Activated CD4-positive, alpha-beta T cell treated with anti-CD3 and anti-CD28 coated beads, Interleukin-2, Interleukin-4, amounts not matched to agents 100 ng/mL and 50 ng/mL, durations not matched to agents 16 hours and 8 hours (primary cell): Measurements from ENCODE around the gene SLC6A7.
A peak's percentile ranks its signal among the peaks of the same experiment; 100 is the strongest.

Experiments
- DNase-seq: peaks from one replicate; pipeline ENCODE4 v3.0.0-alpha.2; 2020; ENCODE audit warnings: low spot score

The SLC6A7 gene

DNA sequence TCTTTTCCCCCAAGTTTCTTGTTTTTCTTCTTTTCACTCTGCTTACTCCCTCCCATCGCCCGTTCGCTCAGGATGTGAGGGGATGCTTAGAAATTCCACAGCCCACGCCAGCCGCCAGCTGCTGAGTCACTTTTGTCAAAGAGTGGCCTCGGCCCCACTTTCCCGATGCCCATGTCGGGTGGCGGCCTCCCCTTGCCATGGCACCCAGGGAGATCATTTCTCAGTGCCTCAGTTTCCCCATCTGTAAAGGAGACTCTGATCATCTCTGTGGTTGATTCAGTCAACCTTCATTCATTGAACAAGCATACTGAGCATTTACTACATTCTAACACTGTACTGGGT, 33.9 kb upstream of the SLC6A7 start:
- DNase-seq: no peak

DNA sequence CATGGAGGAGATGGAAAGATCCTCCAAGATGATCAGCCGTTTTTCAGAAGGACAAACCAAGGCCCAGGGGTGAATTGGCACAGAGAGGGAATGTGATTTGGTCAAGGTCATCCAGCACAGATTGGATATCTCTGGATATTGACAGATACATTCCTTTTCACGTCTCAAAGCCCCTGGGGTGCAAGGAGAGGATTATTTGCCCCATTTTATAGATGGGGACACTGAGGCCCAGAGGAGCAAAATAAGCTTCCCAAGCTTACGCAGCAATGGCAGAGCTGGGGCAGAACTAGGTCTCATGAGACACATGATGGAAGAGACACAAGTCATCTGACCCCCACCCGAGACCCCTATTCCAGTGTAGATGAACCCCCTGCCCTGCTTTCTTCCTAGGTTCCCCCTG, 33.3 kb upstream of the SLC6A7 start:
- no peak for DNase-seq

DNA sequence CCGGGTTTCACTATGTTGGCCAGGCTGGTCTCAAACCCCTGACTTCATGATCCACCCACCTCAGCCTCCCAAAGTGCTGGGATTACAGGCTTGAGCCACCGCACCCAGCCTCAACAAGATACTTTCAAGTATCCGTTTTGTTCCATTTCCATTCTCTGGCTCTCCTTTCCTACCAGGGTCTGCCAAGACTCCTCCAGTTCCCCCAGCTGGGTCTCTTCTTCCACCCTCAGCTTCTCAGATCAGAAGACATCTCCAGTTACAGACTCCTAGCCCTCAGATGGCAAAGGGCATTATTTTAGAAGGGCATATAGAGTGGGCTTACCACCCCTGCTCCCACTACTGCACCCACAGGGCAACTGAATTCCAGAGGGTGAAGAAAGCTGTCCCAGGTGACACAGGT, 32.7 kb upstream of the SLC6A7 start:
- DNase-seq: no peak

DNA sequence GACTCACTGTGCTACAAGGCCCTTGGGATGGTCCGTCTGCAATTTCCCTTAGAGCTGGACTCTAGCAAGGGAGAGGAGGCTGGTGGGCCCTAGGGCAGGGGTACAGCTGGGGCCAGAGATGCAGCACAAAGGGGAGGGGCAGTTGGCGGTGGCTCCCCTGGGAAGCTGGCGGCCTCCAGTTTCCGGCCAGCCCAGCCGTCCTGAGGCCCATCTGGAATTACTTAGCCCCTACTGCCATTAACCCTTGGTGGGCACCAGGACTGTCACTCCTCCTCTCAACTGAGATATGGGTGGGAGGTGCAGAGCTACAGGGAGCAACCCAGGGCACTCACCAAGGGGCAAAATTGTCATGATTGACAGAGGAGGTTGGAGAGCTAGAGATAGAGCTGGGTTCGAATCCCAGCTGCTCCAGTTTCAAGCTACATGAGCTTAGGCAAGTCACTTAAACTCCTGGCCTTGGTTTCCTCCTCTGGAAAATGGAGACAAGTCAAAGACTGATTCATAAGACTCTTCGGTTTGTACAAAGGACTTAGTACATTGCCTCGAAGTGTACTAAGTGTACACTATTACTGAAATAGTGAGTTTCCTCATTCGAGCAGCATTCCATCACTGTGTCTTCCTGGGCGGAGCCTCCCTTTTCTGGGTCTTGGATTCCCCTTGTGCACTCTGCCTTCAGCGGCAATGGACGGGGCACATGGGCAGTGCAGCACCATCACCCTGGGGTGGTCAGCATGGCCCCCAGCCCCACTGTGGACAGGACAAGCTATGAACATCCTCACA, 31.5 kb upstream of the SLC6A7 start:
- no peak for DNase-seq

DNA sequence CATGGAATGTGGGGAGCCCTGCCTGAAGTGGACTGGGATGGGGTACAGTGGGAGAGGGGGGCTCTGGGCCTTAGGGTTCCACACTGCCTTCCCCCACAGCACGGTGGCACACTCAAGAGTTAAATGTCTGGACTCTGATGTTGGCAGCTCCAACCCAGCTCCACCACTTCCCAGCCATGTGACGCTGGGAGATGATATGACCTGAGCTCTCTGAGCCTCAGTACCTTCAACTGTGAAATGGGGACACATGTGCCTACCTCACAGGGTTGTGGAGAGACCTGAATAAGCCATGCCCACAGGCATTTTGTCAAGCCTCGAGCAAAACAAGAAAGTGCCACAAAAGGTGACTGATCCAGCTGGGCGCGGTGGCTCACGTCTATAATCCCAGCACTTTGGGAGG, 30.8 kb upstream of the SLC6A7 start:
- DNase-seq: no peak

DNA sequence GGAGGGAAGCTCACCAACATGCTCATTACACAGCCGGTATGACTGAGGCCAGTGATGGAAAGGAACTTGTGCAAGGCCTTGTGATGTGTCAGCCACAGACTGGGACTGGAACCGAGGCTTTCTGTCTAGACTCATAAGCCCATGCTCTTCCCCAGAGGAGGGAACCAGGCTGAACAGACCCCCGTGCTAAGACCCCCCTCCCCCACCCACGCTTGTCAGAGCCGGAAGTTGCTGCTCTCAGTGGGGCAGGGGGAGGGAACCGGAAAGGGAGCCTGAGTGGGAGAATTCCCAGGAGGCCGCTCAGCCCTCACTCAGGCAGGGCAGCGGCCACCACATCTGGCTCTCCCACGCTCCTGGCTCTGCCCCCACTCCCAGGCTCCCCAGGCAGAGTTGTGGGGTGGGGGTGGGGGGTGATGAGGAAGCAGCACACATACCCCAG, 30.1 kb upstream of the SLC6A7 start:
- no peak for DNase-seq

DNA sequence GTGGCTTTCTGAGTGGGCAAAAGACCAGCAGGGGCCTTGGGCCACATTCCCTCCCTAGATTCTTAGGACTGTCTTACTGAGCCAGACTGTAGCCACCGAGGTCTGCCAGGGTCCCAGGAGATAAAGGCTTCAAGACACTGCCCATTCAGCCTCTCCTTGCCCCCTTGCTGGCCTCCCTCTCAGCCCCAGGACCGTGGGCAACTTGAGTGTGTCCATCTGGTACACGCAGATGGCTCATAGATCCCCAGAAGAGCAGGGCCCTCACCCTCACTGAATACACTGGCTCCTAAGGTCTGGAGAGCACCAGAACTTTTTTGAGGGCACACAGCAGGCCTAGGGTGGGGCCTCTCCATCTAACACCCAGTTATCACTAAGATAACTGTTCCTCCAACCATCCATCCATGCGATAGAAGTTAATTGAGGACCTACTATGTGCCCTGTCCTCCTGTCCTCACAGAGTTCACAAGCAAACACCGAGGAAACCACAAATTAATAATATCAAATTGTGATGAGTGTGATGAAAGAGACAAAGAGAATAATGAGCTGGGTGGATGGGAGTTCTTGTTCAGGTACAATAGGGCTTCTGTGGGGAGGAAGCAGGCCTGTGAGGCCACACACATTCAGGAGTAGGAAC, 29.3 kb upstream of the SLC6A7 start:
- no peak for DNase-seq

DNA sequence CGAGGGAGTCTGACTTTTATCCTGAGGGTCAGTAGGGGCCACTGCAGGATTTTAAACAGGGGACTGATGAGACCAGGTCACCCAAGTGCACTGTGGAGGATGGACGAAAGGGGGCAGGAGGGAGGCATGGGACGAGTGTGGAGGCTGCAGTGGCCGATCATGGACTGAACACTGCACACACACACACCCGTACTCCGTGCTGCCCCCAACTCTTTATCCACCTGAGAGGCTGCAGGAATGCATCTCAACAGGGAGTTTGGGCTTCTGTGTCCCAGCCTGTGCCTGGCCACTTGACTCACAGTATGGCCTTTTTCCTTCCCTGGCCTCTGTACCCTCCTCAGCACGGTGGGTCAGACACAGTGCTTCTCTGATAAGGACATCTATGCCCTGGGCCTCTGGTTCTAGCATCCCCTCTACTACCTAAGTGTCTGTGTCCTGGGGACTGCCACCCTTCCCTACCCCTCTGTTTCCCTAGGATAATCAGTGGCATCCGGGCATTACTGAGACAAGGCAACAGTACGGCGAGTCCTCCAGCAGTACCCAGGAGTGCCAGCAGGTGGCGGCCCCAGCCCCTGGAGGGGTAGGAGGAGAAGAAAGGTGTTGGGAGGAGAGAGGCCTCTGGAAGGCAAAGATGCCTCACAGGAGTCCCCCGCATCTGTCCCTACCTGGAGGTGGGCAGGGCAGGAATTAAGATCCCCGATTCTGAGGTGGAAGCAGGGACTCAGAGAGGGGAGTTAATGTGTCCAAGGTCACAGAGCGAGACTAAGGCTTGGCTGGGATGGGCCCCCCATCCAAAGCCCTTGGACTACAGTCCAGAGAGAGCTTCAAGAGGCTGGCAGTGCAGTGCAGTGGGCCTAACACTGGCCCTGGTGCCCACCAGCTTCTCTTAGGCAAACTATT, 28.4 kb upstream of the SLC6A7 start:
- peak; percentile 72 for DNase-seq

DNA sequence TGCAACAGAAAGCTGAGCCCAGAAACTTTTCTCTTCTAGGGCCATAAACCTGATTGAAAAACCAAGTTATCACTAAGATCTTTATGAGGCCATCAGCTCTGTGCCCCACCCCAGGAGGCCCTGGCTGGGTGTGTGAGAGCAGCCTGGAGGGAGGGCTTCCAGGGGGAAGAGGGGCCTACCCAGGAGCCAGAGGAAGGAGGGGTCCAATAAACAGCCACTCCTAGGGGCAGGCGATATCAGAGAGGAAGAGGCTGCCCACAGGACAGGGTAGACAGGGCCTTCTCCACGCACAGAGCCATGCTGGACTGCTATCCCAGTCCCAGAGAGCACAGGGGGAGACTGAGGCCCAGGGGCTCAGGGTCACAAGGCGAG, 27.7 kb upstream of the SLC6A7 start:
- no peak for DNase-seq

DNA sequence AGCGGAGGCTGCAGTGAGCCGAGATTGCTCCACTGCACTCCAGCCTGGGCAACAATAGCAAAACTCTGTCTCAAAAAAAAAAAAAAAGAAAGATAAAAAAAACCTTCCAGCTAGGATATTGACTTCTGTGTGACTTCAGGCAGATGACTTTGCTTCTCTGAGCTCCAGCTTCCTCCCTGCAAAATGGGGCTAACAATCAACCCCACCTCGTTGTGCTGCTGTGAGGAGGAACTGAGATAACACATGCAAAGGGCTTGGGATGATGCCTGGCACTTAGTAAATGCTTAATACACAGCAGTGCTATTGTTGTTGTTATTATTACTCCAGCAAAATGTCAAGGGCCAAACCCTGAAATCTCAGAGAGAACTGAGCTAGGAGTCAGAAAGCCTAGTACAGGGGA, 26.8 kb upstream of the SLC6A7 start:
- DNase-seq: no peak

DNA sequence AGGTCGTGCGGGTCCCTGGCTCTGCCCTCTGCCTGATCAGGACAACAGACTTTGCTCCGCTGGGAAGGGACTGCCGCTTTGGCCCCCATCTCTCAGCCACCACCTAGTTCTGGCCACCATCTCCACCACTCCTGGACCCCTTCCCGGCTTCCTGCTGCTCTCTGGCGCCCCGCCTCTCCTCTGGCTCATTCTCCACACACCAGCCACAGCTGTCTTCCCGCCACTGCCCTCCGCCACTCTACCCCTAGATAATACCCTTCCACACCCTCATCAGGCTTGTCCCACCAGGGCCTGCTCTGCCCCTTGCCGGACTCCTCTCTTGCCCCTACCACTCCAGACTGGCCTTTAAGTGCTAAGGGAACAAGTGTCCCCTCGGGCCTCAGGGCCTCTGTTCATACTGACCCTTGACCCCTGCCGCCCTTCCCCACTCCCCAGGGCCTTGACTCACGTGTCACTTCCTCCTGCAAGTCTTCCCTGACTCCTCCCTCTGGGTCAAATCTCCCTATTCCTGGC, 26.3 kb upstream of the SLC6A7 start:
- DNase-seq: no peak

DNA sequence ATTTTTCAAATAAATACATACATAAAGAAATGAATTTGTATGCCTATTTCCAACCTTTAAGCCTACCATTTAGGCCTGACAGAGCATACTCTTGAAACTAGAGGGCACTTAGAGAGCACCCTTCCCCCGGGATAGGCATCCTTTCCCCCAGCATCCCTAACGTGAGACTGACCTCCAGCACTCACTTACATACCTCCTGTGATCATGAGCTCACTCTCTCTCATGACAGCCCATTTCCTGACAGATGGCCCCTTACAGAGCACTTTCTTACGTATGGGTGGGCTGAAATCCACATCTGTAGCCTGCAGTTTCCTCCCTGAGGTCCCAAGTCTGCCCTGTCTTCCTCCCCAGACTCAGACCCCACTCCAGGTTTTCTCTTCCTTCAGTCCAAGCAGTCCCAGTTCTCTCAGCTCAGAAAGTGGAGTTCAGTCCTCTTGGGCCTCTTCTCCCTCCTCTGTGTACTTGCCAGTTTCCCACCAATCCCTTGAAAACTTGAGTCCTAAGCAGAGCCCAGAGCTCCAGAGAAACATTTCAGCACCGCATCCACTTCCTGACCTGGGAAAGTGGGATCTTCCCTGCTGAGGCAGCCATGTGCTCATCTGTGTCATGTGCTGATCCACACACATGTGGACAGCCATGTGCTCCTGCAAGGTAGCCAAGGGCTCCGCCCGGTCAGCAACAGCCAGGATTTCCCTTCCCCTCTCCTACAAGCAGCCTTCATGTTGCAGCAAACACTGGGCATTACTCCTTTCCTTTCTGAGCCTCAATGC, 25.5 kb upstream of the SLC6A7 start:
- DNase-seq: no peak

DNA sequence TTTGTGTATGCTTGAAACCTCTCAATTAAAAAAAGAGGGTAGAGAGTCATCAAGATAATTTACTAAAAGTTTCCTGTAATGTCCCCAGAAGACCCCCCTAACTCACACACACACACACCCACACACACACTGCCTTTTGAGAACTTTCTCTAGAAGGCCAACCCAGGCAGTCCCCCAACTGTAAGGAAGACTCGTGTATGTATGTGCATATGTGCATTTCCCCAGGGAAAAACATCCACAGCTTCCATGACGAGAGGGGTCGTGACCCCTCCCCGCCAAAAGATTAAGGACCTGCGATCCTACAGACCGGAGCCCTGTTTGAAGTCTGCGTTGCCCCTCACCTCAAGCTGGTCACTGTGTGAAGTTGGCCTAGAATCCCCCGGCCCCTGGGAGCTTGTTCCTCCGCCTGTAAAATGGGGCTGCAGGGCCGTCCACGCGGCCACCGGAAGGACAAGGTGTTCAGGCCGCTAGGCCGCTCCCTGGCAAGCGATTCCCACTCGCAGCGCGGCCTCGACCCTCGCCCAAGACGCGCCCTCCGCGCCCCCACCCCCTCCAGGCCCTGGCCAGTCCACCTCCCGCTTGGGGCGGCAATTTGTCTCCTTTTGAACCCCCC, 23.7 kb upstream of the SLC6A7 start:
- no peak for DNase-seq

DNA sequence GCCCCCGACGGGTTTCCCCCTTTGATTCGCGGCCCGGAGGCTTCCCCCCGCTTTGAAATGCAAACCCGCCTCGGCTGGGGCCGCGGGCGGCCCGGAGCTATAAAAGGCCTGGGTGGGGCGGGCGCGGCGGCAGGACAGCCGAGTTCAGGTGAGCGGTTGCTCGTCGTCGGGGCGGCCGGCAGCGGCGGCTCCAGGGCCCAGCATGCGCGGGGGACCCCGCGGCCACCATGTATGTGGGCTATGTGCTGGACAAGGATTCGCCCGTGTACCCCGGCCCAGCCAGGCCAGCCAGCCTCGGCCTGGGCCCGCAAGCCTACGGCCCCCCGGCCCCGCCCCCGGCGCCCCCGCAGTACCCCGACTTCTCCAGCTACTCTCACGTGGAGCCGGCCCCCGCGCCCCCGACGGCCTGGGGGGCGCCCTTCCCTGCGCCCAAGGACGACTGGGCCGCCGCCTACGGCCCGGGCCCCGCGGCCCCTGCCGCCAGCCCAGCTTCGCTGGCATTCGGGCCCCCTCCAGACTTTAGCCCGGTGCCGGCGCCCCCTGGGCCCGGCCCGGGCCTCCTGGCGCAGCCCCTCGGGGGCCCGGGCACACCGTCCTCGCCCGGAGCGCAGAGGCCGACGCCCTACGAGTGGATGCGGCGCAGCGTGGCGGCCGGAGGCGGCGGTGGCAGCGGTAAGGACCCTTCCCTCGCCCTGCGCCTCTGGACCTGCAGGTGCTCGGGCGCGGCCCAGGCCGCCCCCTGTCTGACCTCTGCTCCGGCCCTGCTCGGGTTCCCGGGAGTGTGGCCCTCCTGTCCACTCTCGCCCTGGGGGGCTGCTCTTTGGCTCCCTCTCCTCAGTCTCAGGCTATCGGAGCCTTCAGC, 23.0 kb upstream of the SLC6A7 start, which contains the start of gene CDX1:
TSS of gene CDX1 (plus strand) at position 129 of the 862 bp plus-strand sequence. CDS start at position 228, 99 bp downstream.
- no peak for DNase-seq

DNA sequence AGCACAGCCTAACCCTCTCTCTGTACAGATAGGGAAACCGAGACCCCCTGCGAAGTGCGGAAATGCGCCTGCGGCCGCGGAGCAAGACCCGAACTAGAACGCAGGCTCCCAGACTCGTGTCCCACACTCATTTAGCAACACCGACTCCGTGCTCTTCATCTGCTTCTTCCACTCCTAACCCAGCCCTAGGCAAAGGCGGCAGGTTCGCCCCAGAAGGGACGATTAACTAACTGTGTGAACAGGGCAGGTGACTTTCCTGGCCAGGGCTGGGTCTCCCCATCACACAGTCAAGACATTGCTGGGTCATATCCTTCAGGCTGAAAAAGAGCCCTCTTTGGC, 22.4 kb upstream of the SLC6A7 start:
- DNase-seq: no peak

DNA sequence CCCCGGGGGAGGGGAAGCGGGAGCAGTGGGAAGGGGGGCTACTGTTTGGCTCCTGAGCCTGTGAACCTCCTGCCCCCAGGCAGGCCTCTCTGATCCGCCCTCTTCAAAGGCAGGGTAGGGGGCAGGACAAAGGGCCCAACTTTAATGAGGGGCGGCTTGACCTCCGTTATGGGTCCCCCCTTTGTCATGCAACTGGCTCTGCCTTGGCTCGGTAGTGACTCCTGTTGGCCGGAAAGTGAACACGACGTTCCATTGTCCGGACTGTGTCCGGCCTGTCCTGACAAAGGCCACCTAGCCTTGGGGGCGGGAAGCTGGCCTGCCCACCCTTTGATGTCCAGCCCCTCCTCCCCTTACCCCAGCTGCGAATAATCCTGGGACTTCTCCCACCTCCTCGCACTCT, 22.0 kb upstream of the SLC6A7 start:
- no peak for DNase-seq

DNA sequence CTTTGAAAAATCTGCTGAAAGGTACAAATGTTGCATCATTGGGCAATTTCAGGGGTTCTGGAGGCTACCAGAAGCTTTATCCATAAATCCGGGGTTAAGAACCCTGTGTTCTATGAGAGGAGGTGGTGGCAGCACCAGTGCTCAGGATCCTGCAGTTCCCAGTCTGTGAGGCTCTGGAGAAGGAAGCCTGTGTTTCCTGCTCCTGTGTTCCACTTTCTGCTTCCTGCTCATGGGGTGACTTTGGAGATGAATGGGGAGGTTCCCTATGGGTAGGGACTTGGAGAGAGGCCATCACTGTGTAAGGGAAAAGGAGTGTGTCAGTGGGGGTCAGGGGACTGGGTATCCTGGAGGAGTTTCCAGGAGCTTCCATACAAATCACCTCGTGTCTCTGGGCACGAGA, 21.0 kb upstream of the SLC6A7 start:
- DNase-seq: no peak

DNA sequence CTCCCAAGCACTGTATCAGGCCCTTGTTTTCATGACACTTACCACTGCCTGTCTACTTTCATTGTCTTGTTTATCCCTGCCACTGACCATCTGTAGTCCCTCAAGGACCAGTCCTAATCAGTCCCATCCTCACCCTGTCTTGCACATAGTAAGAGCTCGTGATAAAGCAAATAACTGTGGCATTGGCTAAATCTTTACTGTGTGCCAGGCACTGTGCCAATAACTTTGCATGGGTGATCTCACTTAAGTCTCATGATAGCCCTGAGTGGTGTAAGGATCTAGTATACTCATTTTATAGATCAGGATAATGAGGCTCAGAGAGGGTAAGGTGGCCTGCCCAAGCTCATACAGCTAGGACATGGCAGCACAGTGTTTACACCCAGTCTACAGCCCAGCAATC, 17.7 kb upstream of the SLC6A7 start:
- no peak for DNase-seq

DNA sequence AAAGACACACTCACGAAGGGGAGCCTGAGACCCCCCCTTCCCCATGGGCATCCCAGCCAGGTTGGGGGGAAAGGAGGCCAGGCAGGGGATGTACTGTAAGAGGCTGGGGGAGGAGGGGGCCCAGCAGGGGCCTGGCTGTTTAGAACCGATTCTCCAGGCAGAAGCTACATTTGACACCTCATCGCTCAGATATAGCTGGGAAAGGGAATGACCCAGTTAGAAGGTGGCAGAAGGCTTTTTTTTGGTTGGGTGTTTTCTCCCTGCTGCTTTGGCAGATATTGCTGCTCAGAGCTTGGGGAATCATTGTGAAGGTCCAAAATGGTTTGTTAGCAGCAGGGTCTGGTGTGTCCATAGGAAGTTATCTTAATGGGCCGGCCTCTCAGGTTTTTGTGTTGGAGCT, 17.3 kb upstream of the SLC6A7 start:
- no peak for DNase-seq

DNA sequence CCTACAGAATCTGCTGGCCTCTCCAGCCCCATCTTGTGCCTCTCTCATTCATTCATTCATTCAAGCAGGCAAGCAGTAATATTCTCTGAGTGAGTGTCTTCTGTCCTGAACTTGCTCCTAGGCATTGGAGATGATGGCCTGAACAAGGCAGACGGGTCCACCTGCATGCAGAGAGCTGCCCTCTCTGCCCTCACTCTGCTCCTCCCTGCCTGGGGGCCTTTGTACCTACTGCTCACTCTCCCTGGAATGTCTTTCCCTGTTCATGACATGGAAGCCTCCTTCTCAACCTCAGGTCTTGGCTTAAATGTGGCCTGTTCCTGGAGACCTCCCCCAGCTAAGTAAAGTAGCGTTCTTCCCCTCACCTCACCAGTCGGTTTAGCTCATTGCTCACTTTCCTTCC, 16.7 kb upstream of the SLC6A7 start:
- DNase-seq: no peak

DNA sequence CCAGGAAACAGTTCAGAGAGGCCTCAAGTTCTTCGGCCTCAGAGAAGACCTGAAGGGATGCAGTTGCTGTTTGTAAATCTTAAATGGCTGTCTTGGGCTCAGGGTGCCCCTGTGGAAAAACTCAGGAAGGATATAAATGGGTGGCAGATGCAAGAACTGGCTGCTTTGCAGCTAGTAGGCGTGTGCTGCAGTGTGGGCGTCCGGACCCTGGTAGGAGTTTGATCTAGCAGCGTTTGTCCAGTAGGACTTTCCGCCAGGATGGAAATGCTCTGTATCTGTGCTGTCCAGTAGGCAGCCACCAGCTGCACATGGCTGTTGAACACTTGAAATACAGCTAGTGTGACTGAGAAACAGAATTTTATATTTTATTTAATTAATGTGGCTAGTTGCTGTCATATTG, 15.6 kb upstream of the SLC6A7 start:
- DNase-seq: no peak
